ENCODE data around the gene TBPL2.
"Not testable (repeated sequence)": the region's sequence is repeated elsewhere in the genome, so short reads cannot be mapped to it uniquely, and the experiment has no call there.

Gene TBPL2

GRCh38 chr14:55399852-55400251 is 40.6 kb downstream of the TBPL2 start:
- FAIRE-seq, result no peak

- FAIRE-seq, result peak; percentile 5
These were observed 41.2 kb downstream of the TBPL2 start for GRCh38 chr14:55399183-55399582.

GRCh38 chr14:55398679-55399078 is 41.7 kb downstream of the TBPL2 start:
- no peak for FAIRE-seq

GRCh38 chr14:55389330-55389729 is 51.1 kb downstream of the TBPL2 start:
- no peak for FAIRE-seq

- no peak for FAIRE-seq
These were observed 52.3 kb downstream of the TBPL2 start for GRCh38 chr14:55388160-55388559.

- FAIRE-seq, result no peak
These were observed 53.3 kb downstream of the TBPL2 start for GRCh38 chr14:55387121-55387520.

- FAIRE-seq, result peak; percentile 28
These were observed 54.2 kb downstream of the TBPL2 start for GRCh38 chr14:55386037-55386808.

GRCh38 chr14:55384536-55384935 is 55.9 kb downstream of the TBPL2 start:
- FAIRE-seq, result no peak

- FAIRE-seq, result no peak
These were observed 56.8 kb downstream of the TBPL2 start for GRCh38 chr14:55383541-55384140.

- FAIRE-seq, result not testable (repeated sequence)
These were observed 57.4 kb downstream of the TBPL2 start for GRCh38 chr14:55383056-55383466.

GRCh38 chr14:55382483-55382882 is 57.9 kb downstream of the TBPL2 start:
- FAIRE-seq, result no peak

GRCh38 chr14:55381561-55381960 is 58.9 kb downstream of the TBPL2 start:
- no peak for FAIRE-seq

- no peak for FAIRE-seq
These were observed 59.4 kb downstream of the TBPL2 start for GRCh38 chr14:55381040-55381439.

- no peak for FAIRE-seq
These were observed 63.2 kb downstream of the TBPL2 start for GRCh38 chr14:55377236-55377635.

GRCh38 chr14:55374771-55375170 is 65.6 kb downstream of the TBPL2 start:
- no peak for FAIRE-seq

- FAIRE-seq, result no peak
These were observed 66.4 kb downstream of the TBPL2 start for GRCh38 chr14:55373784-55374705.

GRCh38 chr14:55372825-55373224 is 67.6 kb downstream of the TBPL2 start:
- no peak for FAIRE-seq

- FAIRE-seq, result no peak
These were observed 68.0 kb downstream of the TBPL2 start for GRCh38 chr14:55372423-55372822.

- no peak for FAIRE-seq
These were observed 69.4 kb downstream of the TBPL2 start for GRCh38 chr14:55370883-55371455.

- FAIRE-seq, result no peak
These were observed 74.1 kb downstream of the TBPL2 start for GRCh38 chr14:55366271-55366670.
